ENCODE results near the gene ZC3H10. TPM values are rescaled to one million over a fixed set of nuclear protein-coding genes. Genes with fewer than 3 reads are reported as not detected.

ZC3H10 gene
- total RNA-seq, 2 donors from 2014 or later, result 0.99 to 11.2 TPM

DNA sequence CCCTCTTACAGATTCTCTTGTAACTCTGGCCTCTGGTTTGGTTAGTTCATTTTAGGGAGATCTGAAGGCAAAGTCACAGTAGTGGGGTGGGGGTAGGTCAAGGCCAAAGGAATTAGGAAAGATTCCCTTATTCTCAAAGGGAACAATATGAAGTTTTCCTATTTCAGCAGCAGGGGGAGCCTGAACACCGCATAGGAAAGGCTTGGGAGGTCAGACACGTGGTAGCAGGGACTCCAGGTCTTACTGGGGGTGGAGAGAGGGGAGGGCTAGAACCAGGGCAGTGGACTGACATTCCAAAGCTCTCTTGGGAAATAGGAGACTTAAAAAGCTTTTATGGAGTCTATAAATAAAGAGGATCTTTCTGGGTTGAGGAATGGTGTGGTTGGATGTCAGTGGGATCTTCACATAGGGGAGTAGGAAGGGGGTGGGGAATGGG, 1.3 kb downstream of the ZC3H10 start:
- Histone ChIP-seq H3K36me3 (replicated peaks in 1 of 2; ENCODE audit: insufficient read depth in 1 of 2, low read depth in 2 of 2) (no peaks in the 10 kb centered on the region), H3K4me1 (peaks cover 23% of the 10 kb centered on the region), H3K4me3 (no peak overlapping the region), H3K27me3 (no peaks in the 10 kb centered on the region), H3K27ac (peak overlapping the region in 3 of 4 donors; percentile 77 to 97 (median 92)), H3K9me3 (no peaks in the 10 kb centered on the region)
- no peak for TF ChIP-seq POLR2A (IDR thresholded peaks at IDR 0.05)
- TF ChIP-seq, protein P1, sequence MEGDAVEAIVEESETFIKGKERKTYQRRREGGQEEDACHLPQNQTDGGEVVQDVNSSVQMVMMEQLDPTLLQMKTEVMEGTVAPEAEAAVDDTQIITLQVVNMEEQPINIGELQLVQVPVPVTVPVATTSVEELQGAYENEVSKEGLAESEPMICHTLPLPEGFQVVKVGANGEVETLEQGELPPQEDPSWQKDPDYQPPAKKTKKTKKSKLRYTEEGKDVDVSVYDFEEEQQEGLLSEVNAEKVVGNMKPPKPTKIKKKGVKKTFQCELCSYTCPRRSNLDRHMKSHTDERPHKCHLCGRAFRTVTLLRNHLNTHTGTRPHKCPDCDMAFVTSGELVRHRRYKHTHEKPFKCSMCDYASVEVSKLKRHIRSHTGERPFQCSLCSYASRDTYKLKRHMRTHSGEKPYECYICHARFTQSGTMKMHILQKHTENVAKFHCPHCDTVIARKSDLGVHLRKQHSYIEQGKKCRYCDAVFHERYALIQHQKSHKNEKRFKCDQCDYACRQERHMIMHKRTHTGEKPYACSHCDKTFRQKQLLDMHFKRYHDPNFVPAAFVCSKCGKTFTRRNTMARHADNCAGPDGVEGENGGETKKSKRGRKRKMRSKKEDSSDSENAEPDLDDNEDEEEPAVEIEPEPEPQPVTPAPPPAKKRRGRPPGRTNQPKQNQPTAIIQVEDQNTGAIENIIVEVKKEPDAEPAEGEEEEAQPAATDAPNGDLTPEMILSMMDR (IDR thresholded peaks at IDR 0.05), result peak; percentile 66 to 96 (median 90)
- intact Hi-C loops (cut with DNase I), result no loop called here
- DNase-seq (peak; percentile 75 to 88 (median 80)), ATAC-seq (peak; percentile 47)
- 0% methylated on average over 2 of the region's 2 CpGs for WGBS, 2 donors

DNA sequence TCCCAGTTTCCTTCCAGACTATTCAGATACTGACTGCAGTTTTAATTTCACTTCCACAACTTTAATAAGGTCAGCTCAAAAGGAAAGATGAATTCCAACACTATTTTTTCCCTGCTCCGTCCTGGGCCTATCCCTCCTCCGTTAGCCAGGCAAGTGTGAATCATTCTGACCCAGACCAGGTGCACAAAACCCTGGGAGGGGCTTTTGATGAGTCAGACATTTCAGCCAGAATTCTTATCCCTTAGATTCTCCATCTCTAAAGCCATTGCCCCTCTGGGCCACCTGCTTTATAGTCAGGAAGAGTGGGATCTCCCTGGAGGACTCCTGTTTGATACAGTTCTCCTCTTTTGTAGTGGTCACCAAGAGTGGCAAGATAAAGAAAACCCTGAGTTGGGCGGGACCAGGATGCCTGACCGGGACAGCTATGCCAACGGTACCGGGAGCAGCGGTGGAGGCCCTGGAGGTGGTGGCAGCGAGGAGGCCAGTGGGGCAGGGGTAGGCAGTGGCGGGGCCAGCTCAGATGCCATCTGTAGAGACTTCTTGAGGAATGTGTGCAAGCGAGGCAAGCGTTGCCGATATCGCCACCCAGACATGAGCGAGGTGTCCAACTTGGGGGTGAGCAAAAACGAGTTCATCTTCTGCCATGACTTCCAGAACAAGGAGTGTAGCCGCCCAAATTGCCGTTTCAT, 2.2 kb downstream of the ZC3H10 start:
- TF ChIP-seq, protein P1 (IDR thresholded peaks at IDR 0.05), result no peak
- TF ChIP-seq POLR2A (IDR thresholded peaks at IDR 0.05), result no peak

DNA sequence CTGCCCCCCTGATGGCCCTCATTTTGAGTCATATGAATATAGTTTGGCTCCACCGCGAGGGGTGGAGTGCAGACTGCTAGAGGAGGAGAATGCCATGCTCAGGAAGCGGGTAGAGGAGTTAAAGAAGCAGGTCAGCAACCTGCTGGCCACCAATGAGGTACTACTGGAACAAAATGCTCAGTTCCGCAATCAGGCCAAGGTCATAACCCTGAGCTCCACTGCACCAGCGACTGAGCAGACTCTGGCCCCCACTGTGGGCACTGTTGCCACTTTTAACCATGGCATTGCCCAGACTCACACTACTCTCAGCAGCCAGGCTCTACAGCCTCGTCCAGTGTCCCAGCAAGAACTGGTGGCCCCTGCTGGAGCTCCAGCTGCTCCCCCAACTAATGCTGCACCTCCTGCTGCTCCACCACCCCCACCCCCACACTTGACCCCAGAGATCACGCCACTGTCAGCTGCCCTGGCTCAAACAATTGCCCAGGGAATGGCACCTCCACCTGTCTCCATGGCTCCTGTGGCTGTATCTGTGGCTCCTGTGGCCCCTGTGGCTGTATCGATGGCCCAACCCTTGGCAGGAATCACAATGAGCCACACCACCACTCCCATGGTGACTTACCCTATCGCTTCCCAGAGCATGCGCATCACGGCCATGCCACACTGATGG, 3.3 kb downstream of the ZC3H10 start:
- TF ChIP-seq POLR2A (IDR thresholded peaks at IDR 0.05), result no peak
- TF ChIP-seq, protein P1 (IDR thresholded peaks at IDR 0.05), result no peak
- WGBS, 2 donors, result 85 to 87% methylated on average over 10 to 11 of the region's 11 CpGs
- Histone ChIP-seq H3K4me1 (peaks cover 27% of the 10 kb centered on the region), H3K27ac (no peak overlapping the region), H3K9me3 (no peaks in the 10 kb centered on the region), H3K36me3 (replicated peaks in 1 of 2; ENCODE audit: insufficient read depth in 1 of 2, low read depth in 2 of 2) (no peaks in the 10 kb centered on the region), H3K4me3 (no peak overlapping the region), H3K27me3 (no peaks in the 10 kb centered on the region)
- ATAC-seq (no peak), DNase-seq (no peak)
- intact Hi-C loops (cut with DNase I), result loop anchor here (2.0 kb wide), 1 partner anchor 65 kb away; no protein-coding TSS in a partner anchor

More for the DNA sequence above, 2.2 kb downstream of the ZC3H10 start:
- peak overlapping the region in 2 of 4 donors; percentile 92 to 97 for H3K27ac ChIP-seq
- peaks cover 22% of the 10 kb centered on the region for H3K4me1 ChIP-seq
- no peak overlapping the region for H3K4me3 ChIP-seq
- intact Hi-C loops (cut with DNase I), result loop anchor here (2.0 kb wide), 1 partner anchor 66 kb away; no protein-coding TSS in a partner anchor
- DNase-seq (no peak), ATAC-seq (no peak)
- no peaks in the 10 kb centered on the region for H3K36me3 ChIP-seq (replicated peaks in 1 of 2; ENCODE audit: insufficient read depth in 1 of 2, low read depth in 2 of 2)
- no peaks in the 10 kb centered on the region for H3K27me3 ChIP-seq
- 81 to 90% methylated on average over 12 to 17 of the region's 17 CpGs for WGBS, 2 donors
- no peaks in the 10 kb centered on the region for H3K9me3 ChIP-seq

DNA sequence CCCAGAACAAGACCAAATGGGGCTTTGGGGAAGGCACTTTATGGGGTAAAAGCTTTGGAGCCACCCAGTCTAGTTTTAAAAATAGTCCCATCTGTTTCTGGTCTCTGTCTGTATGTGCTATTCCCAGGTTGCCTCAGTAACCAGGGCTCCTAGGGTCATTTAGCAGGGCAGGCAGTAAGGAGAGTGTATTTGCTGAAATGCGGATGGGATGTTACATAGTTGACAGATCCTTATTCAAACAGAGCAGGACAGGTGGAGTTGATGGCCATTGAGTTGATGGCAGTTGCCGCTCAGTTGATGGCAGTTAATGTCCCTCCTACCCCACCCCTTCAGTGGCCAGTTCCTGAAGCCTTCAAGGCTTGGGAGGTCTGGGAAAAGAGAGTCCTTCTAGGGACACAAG, 4.6 kb downstream of the ZC3H10 start:
- H3K36me3 ChIP-seq (replicated peaks in 1 of 2; ENCODE audit: insufficient read depth in 1 of 2, low read depth in 2 of 2), result no peaks in the 10 kb centered on the region
- intact Hi-C loops (cut with DNase I), result no loop called here
- 94 to 100% methylated on average over 2 of the region's 2 CpGs for WGBS, 2 donors
- DNase-seq (no peak), ATAC-seq (no peak)
- no peaks in the 10 kb centered on the region for H3K27me3 ChIP-seq
- no peak overlapping the region for H3K27ac ChIP-seq
- no peak for TF ChIP-seq POLR2A (IDR thresholded peaks at IDR 0.05)
- TF ChIP-seq, protein P1 (IDR thresholded peaks at IDR 0.05), result no peak
- H3K9me3 ChIP-seq, result no peaks in the 10 kb centered on the region
- H3K4me3 ChIP-seq, result no peak overlapping the region
- peaks cover 39% of the 10 kb centered on the region for H3K4me1 ChIP-seq

Data from body of pancreas (tissue), 4 donors.